Endothelial cell of umbilical vein (primary cell): Measurements from ENCODE around the gene HHATL. TPM values are rescaled to one million over a fixed set of nuclear protein-coding genes. Genes with fewer than 3 reads are reported as not detected.

ENCODE experiments used
- BruUV-seq: library from RNA; stranded (reverse); fragments of 400-500 nt; replicated peaks from 2 replicates; lab custom pipeline; 2021; lab: Mats Ljungman, UMichigan
- CTCF ChIA-PET: fragments of 300-600, 350-600 bp; sonication (Branson Sonifier 250); formaldehyde crosslinking; loops from one replicate; lab custom pipeline; 2021; ENCODE audit warnings: antibody characterized with exemption, inconsistent platforms; lab: Charles Lee
- POLR2A ChIA-PET: fragments of 300-600, 350-600 bp; sonication (Branson Sonifier 250); formaldehyde crosslinking; loops from one replicate; lab custom pipeline; 2021; ENCODE audit warnings: antibody characterized with exemption, inconsistent platforms; lab: Charles Lee
- DNase-seq: peaks from one replicate; pipeline ENCODE4 v3.0.0-alpha.2; 2011; ENCODE audit warnings: low read depth, low spot score
- FAIRE-seq: peaks from 2 replicates; lab custom pipeline; 2011; peaks lifted over from hg19 to GRCh38; lab: Jason Lieb, UNC
- H2AFZ ChIP-seq: 2 replicates; pipeline ENCODE4 v1.6.0; 2012; ENCODE audit warnings: low read depth, low read length, control low read depth, inconsistent platforms
- H3K27ac ChIP-seq: 2 replicates; pipeline ENCODE4 v1.5.1; 2011; ENCODE audit warnings: low read depth, mild to moderate bottlenecking, control low read depth, low read length, moderate library complexity; ENCODE audit not compliant: insufficient read depth
- H3K27me3 ChIP-seq, 2 experiments: 2 replicates each; pipeline versions ENCODE4 v1.6.0 to v1.6.1; 2011; ENCODE audit warnings: low read length in 2 of 2, mixed read lengths in 1 of 2; ENCODE audit not compliant: control insufficient read depth in 2 of 2, insufficient read depth in 2 of 2
- H3K36me3 ChIP-seq, 2 experiments: 2 replicates in 1 of 2; 3 replicates in 1 of 2; pipeline ENCODE4 v1.5.1; 2011; ENCODE audit warnings: low read length in 2 of 2, mild to moderate bottlenecking in 1 of 2, moderate library complexity in 1 of 2; ENCODE audit not compliant: control insufficient read depth in 2 of 2, insufficient read depth in 2 of 2; ENCODE audit errors: extremely low read depth in 1 of 2
- H3K4me1 ChIP-seq: 3 replicates; pipeline ENCODE4 v1.5.1; 2011; ENCODE audit warnings: mild to moderate bottlenecking, low read length; ENCODE audit not compliant: control insufficient read depth, insufficient read depth; ENCODE audit errors: extremely low read depth
- H3K4me2 ChIP-seq: 2 replicates; pipeline ENCODE4 v1.6.1; 2011; ENCODE audit warnings: low read length, control low read depth, mixed read lengths; ENCODE audit not compliant: insufficient read depth
- H3K4me3 ChIP-seq, 3 experiments: fragments of 200-600 bp in 1 of 3; sonication (generic), shearing (Covaris generic) in 1 of 3; replicated peaks in 1 of 3; 2 replicates each; pipeline ENCODE4 v1.5.1; 2011 to 2016; ENCODE audit warnings: control low read depth in 3 of 3, low read length in 3 of 3, mild to moderate bottlenecking in 2 of 3, inconsistent platforms in 1 of 3, low read depth in 1 of 3, moderate library complexity in 1 of 3; ENCODE audit not compliant: insufficient read depth in 1 of 3
- H3K79me2 ChIP-seq: 2 replicates; pipeline ENCODE4 v1.6.0; 2012; ENCODE audit warnings: low read length, inconsistent platforms; ENCODE audit not compliant: control insufficient read depth, insufficient read depth
- H3K9ac ChIP-seq: replicated peaks from 2 replicates; pipeline ENCODE3; 2011; ENCODE audit warnings: low read length, control low read depth; ENCODE audit not compliant: insufficient read depth; ENCODE audit errors: extremely low read depth
- H3K9me1 ChIP-seq: replicated peaks from 3 replicates; pipeline ENCODE4 v1.6.0; 2011; ENCODE audit warnings: mild to moderate bottlenecking, low read length; ENCODE audit not compliant: control insufficient read depth, insufficient read depth; ENCODE audit errors: extremely low read depth
- H3K9me3 ChIP-seq: replicated peaks from 2 replicates; pipeline ENCODE4 v1.5.1; 2012; ENCODE audit warnings: low read length, inconsistent platforms; ENCODE audit not compliant: control insufficient read depth, insufficient read depth
- H4K20me1 ChIP-seq: replicated peaks from 2 replicates; pipeline ENCODE3; 2011; ENCODE audit warnings: mild to moderate bottlenecking, low read length; ENCODE audit not compliant: control insufficient read depth, insufficient read depth; ENCODE audit errors: extremely low read depth
- EZH2 ChIP-seq: IDR thresholded peaks from 2 replicates; pipeline ENCODE4 v1.6.1; 2012; ENCODE audit warnings: borderline replicate concordance, low read depth, mild to moderate bottlenecking, moderate library complexity, low read length, inconsistent platforms; ENCODE audit not compliant: severe bottlenecking
- FOS ChIP-seq: IDR thresholded peaks from 2 replicates; pipeline ENCODE4 v1.6.1; 2011; ENCODE audit warnings: mild to moderate bottlenecking, low read length, moderate library complexity, borderline replicate concordance; ENCODE audit not compliant: insufficient read depth
- GATA2 ChIP-seq: IDR thresholded peaks from 2 replicates; pipeline ENCODE4 v1.7.0; 2011; ENCODE audit warnings: low read depth, mild to moderate bottlenecking, moderate library complexity, mixed read lengths, low read length; ENCODE audit not compliant: insufficient read length, insufficient read depth
- JUN ChIP-seq: IDR thresholded peaks from 2 replicates; pipeline ENCODE4 v1.6.1; 2011; ENCODE audit warnings: borderline replicate concordance, low read depth; ENCODE audit not compliant: insufficient read length, insufficient read depth
- MAX ChIP-seq: IDR thresholded peaks from 2 replicates; pipeline ENCODE4 v1.6.1; 2011; ENCODE audit not compliant: insufficient read depth, insufficient read length
- MYC ChIP-seq: IDR thresholded peaks from one replicate; pipeline ENCODE4 v1.6.1; 2011; ENCODE audit warnings: mild to moderate bottlenecking, low read depth, low read length
- POLR2A ChIP-seq: IDR thresholded peaks from 2 replicates; pipeline ENCODE4 v1.6.1; 2012; ENCODE audit warnings: low read depth, mild to moderate bottlenecking, control low read depth, low read length
- POLR2AphosphoS5 ChIP-seq: IDR thresholded peaks from 2 replicates; pipeline ENCODE4 v1.6.1; 2012; ENCODE audit warnings: low read depth, mild to moderate bottlenecking, control low read depth, low read length, moderate library complexity; ENCODE audit not compliant: insufficient read depth
- dilution Hi-C: fragments of 300-500 bp; cut with MboI; formaldehyde crosslinking; loops from one replicate; pipeline ENCODE4 v1.15.0; 2019; ENCODE audit warnings: low sequenced_read_pairs; ENCODE audit not compliant: extremely low pct_ligation_motif_present
- intact Hi-C: fragments of 100-400 bp; cut with micrococcal nuclease; formaldehyde crosslinking; loops from one replicate; pipeline ENCODE4 v1.10.0; 2022
- polyA plus RNA-seq, 4 experiments: library from polyadenylated mRNA; depleted of rRNA in 3 of 4; stranded (reverse) in 3 of 4; unstranded in 1 of 4; fragments of >200 nt; gene quantifications; 2 replicates each; pipeline versions ENCODE4 v1.2.1 to v1.2.3, GENCODE V29; 2011 to 2012; ENCODE audit warnings: missing spikeins in 1 of 4
- total RNA-seq: library from RNA; stranded (reverse); gene quantifications from 2 replicates; pipeline ENCODE4 v1.2.3, GENCODE V29; 2021
- TF ChIP-seq, protein P1 (sequence below), 2 donors: IDR thresholded peaks; 1 replicate in 1 of 2; 2 replicates in 1 of 2; pipeline ENCODE4 v1.5.1; 2011; ENCODE audit warnings: low read length in 2 of 2, mild to moderate bottlenecking in 2 of 2, moderate library complexity in 2 of 2, control low read depth in 1 of 2, inconsistent platforms in 1 of 2, low read depth in 1 of 2; ENCODE audit not compliant: insufficient read depth in 1 of 2; ENCODE audit errors: extremely low read depth in 1 of 2

The HHATL gene
- total and polyA plus RNA-seq, 2 donors (not counting 3 experiments of a cell fraction or from before 2014, with no cell fraction given): not detected

GRCh38 chr3:42675909-42676308, 26.7 kb downstream of the HHATL start:
- TF ChIP-seq GATA2 (no peak), MAX (no peak), POLR2A (no peak), JUN (no peak)
- TF ChIP-seq, protein P1, sequence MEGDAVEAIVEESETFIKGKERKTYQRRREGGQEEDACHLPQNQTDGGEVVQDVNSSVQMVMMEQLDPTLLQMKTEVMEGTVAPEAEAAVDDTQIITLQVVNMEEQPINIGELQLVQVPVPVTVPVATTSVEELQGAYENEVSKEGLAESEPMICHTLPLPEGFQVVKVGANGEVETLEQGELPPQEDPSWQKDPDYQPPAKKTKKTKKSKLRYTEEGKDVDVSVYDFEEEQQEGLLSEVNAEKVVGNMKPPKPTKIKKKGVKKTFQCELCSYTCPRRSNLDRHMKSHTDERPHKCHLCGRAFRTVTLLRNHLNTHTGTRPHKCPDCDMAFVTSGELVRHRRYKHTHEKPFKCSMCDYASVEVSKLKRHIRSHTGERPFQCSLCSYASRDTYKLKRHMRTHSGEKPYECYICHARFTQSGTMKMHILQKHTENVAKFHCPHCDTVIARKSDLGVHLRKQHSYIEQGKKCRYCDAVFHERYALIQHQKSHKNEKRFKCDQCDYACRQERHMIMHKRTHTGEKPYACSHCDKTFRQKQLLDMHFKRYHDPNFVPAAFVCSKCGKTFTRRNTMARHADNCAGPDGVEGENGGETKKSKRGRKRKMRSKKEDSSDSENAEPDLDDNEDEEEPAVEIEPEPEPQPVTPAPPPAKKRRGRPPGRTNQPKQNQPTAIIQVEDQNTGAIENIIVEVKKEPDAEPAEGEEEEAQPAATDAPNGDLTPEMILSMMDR (IDR thresholded peaks at IDR 0.05; ENCODE audit: extremely low read depth in 1 of 2, insufficient read depth in 1 of 2, low read depth in 1 of 2, low read length in 2 of 2): no peak
- no peaks in the 10 kb centered on the region for H3K79me2 ChIP-seq
- DNase-seq: no peak
- no peaks in the 10 kb centered on the region for H3K9me1 ChIP-seq
- intact Hi-C loops (no loop called here), dilution Hi-C loops (no loop called here)
- H2AFZ ChIP-seq: no peak overlapping the region
- no peak overlapping the region for H3K9ac ChIP-seq
- ChIA-PET POLR2A (no interaction called here), CTCF (no interaction called here)
- no peaks in the 10 kb centered on the region for H3K36me3 ChIP-seq
- FAIRE-seq: no peak
- H3K4me1 ChIP-seq: no peaks in the 10 kb centered on the region
- H4K20me1 ChIP-seq: no peaks in the 10 kb centered on the region
- H3K4me3 ChIP-seq: no peak overlapping the region
- H3K27me3 ChIP-seq: peaks cover 8 to 19% of the 10 kb centered on the region in 2 experiments
- H3K9me3 ChIP-seq: no peaks in the 10 kb centered on the region
- H3K27ac ChIP-seq: no peak overlapping the region
- H3K4me2 ChIP-seq: no peak overlapping the region
- no TSS peak for BruUV-seq

- no peak for FAIRE-seq
- H3K9me3 ChIP-seq: no peaks in the 10 kb centered on the region
- TF ChIP-seq MAX (no peak), POLR2AphosphoS5 (no peak), POLR2A (no peak), EZH2 (no peak), MYC (no peak), GATA2 (no peak), JUN (no peak), FOS (no peak)
- TF ChIP-seq, protein P1 (IDR thresholded peaks at IDR 0.05; ENCODE audit: extremely low read depth in 1 of 2, insufficient read depth in 1 of 2, low read depth in 1 of 2, low read length in 2 of 2): no peak
- no peaks in the 10 kb centered on the region for H4K20me1 ChIP-seq
- ChIA-PET CTCF (no interaction called here), POLR2A (no interaction called here)
- no TSS peak for BruUV-seq
- no peaks in the 10 kb centered on the region for H3K79me2 ChIP-seq
- dilution Hi-C loops (no loop called here), intact Hi-C loops (no loop called here)
- H3K9me1 ChIP-seq: no peaks in the 10 kb centered on the region
- H3K27ac ChIP-seq: no peak overlapping the region
- H3K4me1 ChIP-seq: no peaks in the 10 kb centered on the region
- H3K4me3 ChIP-seq: no peak overlapping the region
- H3K36me3 ChIP-seq: no peaks in the 10 kb centered on the region
- H3K27me3 ChIP-seq: peaks cover 3 to 4% of the 10 kb centered on the region in 2 experiments
- no peak overlapping the region for H2AFZ ChIP-seq
- no peak overlapping the region for H3K4me2 ChIP-seq
- DNase-seq: no peak
- no peak overlapping the region for H3K9ac ChIP-seq
Measured at GRCh38 chr3:42674146-42674545, 28.5 kb downstream of the HHATL start.
